Hepatocyte (in vitro differentiated cells): ENCODE data around the gene ERCC4.

Source experiments
- EZH2 ChIP-seq: fragments of 200-600 bp; sonication (generic); IDR thresholded peaks from 2 replicates; pipeline ENCODE4 v1.6.1; 2016; ENCODE audit warnings: antibody characterized with exemption, mild to moderate bottlenecking, borderline replicate concordance
- EZH2phosphoT487 ChIP-seq: fragments of 200-600 bp; sonication (generic); IDR thresholded peaks from one replicate; pipeline ENCODE4 v1.6.1; 2018; ENCODE audit warnings: antibody characterized with exemption, mild to moderate bottlenecking, low read depth, moderate library complexity; ENCODE audit not compliant: unreplicated experiment, severe bottlenecking
- TF ChIP-seq, protein P1 (sequence below): fragments of 200-600 bp; sonication (generic); IDR thresholded peaks from 2 replicates; pipeline ENCODE4 v1.5.1; 2016; ENCODE audit warnings: antibody characterized with exemption, mild to moderate bottlenecking; ENCODE audit not compliant: poor library complexity

DNA sequence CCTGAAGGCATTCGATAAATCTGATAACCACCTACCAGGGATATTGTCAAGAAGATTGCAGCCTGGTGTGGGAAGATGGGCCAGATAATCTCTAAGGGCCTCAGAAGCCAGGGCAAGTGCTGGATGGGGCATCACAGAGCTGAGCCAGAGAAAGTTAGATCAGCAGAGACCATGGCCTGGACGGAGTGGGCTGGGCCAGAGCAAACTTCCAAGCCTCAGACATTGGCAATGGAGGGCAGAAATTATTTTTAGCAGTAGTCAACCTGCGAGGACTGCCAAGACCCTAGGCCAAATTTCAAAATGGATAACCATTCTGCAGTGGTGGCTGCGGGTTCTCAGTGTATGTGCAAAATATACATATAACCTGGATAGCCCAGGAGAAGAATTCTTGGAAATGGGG is 18.5 kb downstream of the ERCC4 start:
- TF ChIP-seq, protein P1, sequence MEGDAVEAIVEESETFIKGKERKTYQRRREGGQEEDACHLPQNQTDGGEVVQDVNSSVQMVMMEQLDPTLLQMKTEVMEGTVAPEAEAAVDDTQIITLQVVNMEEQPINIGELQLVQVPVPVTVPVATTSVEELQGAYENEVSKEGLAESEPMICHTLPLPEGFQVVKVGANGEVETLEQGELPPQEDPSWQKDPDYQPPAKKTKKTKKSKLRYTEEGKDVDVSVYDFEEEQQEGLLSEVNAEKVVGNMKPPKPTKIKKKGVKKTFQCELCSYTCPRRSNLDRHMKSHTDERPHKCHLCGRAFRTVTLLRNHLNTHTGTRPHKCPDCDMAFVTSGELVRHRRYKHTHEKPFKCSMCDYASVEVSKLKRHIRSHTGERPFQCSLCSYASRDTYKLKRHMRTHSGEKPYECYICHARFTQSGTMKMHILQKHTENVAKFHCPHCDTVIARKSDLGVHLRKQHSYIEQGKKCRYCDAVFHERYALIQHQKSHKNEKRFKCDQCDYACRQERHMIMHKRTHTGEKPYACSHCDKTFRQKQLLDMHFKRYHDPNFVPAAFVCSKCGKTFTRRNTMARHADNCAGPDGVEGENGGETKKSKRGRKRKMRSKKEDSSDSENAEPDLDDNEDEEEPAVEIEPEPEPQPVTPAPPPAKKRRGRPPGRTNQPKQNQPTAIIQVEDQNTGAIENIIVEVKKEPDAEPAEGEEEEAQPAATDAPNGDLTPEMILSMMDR, result no peak
- TF ChIP-seq EZH2 (no peak), EZH2phosphoT487 (no peak)
